Tibial artery (tissue), 4 donors: ENCODE measurements around the gene IGFBP4.

Experiments
- DNase-seq, 2 donors: peaks; one replicate each; pipeline ENCODE4 v3.0.0-alpha.2; 2019
- H3K27ac ChIP-seq, 2 donors: fragments of 200-600 bp; sonication (generic) in 1 of 2; 1 replicate in 1 of 2; 2 replicates in 1 of 2; pipeline ENCODE4 v1.5.1; 2018 to 2019; ENCODE audit warnings: mild to moderate bottlenecking in 1 of 2
- H3K27me3 ChIP-seq, 2 donors: fragments of 200-600 bp; sonication (generic) in 1 of 2; one replicate each; pipeline versions ENCODE4 v1.5.1 to v1.6.0; 2016 to 2019
- H3K36me3 ChIP-seq, 3 donors: fragments of 200-600 bp; sonication (generic) in 2 of 3; one replicate each; pipeline ENCODE4 v1.5.1; 2016 to 2019; ENCODE audit warnings: mild to moderate bottlenecking in 2 of 3
- H3K4me1 ChIP-seq, 4 donors: fragments of 200-600 bp; sonication (generic) in 2 of 4; 1 replicate in 3 of 4; 2 replicates in 1 of 4; pipeline ENCODE4 v1.5.1; 2016 to 2019
- H3K4me3 ChIP-seq, 2 donors: fragments of 200-600 bp; sonication (generic) in 1 of 2; 1 replicate in 1 of 2; 2 replicates in 1 of 2; pipeline ENCODE4 v1.5.1; 2018 to 2019; ENCODE audit warnings: mild to moderate bottlenecking in 2 of 2
- H3K9me3 ChIP-seq, 3 donors: fragments of 200-600 bp; sonication (generic) in 1 of 3; one replicate each; pipeline ENCODE4 v1.5.1; 2016 to 2019
- intact Hi-C: fragments of 100-400 bp; cut with DNase I; formaldehyde crosslinking; loops from one replicate; pipeline ENCODE4 v1.15.0; 2023; ENCODE audit warnings: low total_unique reads
- TF ChIP-seq, protein P1 (sequence below), 2 experiments: fragments of 200-600 bp in 1 of 2; fragments of 450-650 bp in 1 of 2; IDR thresholded peaks; one replicate each; pipeline ENCODE4 v1.5.1; 2017 to 2019; ENCODE audit warnings: antibody characterized with exemption in 2 of 2, mild to moderate bottlenecking in 1 of 2, moderate library complexity in 1 of 2

Gene IGFBP4

DNA sequence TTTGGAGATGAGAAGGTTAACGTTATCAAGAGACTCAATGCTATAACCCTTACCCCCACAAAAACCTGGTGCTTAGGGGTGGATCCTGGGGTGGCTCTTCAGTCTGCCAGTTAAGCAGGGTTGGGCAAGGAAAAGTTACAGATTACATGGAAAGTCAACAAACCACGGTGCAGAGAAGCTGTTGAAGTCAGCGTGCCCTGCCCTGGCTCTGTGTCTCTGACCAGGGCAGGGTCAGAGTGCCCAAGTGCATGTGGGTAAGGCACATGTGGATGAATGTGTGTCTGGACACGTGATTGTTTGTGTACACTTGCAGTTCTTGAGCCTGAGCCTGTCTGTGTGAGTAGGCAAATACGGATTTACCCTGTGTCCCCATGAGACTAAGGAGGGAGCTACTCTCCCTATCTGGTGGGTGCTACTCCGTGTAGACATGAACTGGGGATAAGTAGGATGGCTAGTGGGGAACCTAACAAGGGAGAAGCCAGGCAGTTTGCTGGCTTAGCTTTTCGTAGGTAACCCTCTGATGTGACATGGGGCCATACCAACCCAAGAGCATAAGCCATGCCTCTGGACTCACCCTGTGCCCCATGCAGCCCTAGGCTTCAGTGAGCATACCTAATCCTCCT, 5.5 kb downstream of the IGFBP4 start:
- Histone ChIP-seq H3K27me3 (no peaks in the 10 kb centered on the region), H3K4me3 (no peak overlapping the region), H3K4me1 (peaks cover 0 to 94% (median 77%) of the 10 kb centered on the region in 4 donors), H3K36me3 (peaks cover 0 to 13% (median 12%) of the 10 kb centered on the region in 3 donors), H3K9me3 (no peaks in the 10 kb centered on the region), H3K27ac (peak overlapping the region; percentile 80 to 94)
- intact Hi-C loops = no loop called here
- peak in 1 of 2 donors; percentile 88 for DNase-seq
- TF ChIP-seq, protein P1, sequence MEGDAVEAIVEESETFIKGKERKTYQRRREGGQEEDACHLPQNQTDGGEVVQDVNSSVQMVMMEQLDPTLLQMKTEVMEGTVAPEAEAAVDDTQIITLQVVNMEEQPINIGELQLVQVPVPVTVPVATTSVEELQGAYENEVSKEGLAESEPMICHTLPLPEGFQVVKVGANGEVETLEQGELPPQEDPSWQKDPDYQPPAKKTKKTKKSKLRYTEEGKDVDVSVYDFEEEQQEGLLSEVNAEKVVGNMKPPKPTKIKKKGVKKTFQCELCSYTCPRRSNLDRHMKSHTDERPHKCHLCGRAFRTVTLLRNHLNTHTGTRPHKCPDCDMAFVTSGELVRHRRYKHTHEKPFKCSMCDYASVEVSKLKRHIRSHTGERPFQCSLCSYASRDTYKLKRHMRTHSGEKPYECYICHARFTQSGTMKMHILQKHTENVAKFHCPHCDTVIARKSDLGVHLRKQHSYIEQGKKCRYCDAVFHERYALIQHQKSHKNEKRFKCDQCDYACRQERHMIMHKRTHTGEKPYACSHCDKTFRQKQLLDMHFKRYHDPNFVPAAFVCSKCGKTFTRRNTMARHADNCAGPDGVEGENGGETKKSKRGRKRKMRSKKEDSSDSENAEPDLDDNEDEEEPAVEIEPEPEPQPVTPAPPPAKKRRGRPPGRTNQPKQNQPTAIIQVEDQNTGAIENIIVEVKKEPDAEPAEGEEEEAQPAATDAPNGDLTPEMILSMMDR (IDR thresholded peaks at IDR 0.05) = no peak

DNA sequence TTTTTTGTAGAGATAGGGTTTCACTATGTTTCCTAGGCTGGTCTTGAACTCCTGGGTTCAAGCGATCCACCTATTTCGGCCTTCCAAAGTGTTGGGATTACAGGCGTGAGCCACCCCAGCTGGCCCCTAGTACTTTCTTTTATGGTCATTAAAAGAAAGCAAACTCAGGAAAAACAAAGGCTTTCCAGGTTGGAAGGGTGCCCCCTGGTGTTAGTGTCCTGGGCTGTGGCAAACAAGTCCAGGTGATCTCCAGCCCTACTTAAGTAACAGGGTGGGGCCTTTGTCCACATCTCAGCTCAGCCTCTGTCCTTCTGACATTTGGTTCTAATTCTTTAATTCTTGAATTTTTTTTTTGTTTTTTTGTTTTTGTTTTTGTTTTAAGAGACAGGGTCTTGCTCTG, 6.9 kb downstream of the IGFBP4 start:
- no peak for DNase-seq
- Histone ChIP-seq H3K9me3 (no peaks in the 10 kb centered on the region), H3K27ac (peak overlapping the region; percentile 80 to 94), H3K36me3 (peaks cover 0 to 28% (median 24%) of the 10 kb centered on the region in 3 donors), H3K4me1 (peaks cover 0 to 81% (median 72%) of the 10 kb centered on the region in 4 donors), H3K27me3 (no peaks in the 10 kb centered on the region), H3K4me3 (no peak overlapping the region)
- intact Hi-C loops = no loop called here
- TF ChIP-seq, protein P1 (IDR thresholded peaks at IDR 0.05) = peak; percentile 13

DNA sequence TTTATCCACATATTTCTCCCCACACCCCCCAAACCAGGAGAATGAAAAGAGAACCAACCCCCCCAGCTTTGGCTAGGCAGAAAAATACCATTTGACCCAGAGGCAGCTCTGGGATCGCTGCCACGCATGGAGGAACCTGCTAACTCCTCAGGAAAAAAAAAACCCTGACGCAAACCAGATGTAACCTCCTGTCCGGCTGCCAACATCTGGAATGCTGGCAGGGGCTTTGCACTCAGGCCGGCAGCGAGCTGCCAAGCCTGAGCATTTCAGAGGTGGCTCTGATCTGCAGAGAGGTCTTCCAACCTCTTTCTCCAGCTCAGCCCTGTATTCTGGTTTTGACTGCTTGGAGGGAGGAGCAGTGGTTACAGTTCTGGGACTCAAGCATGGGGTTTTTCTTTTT, 8.2 kb downstream of the IGFBP4 start:
- no peaks in the 10 kb centered on the region for H3K27me3 ChIP-seq
- intact Hi-C loops = no loop called here
- TF ChIP-seq, protein P1 (IDR thresholded peaks at IDR 0.05) = no peak
- H3K36me3 ChIP-seq = peaks cover 0 to 40% (median 36%) of the 10 kb centered on the region in 3 donors
- peaks cover 0 to 74% (median 67%) of the 10 kb centered on the region in 4 donors for H3K4me1 ChIP-seq
- H3K9me3 ChIP-seq = no peaks in the 10 kb centered on the region
- no peak overlapping the region for H3K4me3 ChIP-seq
- peak overlapping the region; percentile 80 to 94 for H3K27ac ChIP-seq
- DNase-seq = peak; percentile 89 to 95

DNA sequence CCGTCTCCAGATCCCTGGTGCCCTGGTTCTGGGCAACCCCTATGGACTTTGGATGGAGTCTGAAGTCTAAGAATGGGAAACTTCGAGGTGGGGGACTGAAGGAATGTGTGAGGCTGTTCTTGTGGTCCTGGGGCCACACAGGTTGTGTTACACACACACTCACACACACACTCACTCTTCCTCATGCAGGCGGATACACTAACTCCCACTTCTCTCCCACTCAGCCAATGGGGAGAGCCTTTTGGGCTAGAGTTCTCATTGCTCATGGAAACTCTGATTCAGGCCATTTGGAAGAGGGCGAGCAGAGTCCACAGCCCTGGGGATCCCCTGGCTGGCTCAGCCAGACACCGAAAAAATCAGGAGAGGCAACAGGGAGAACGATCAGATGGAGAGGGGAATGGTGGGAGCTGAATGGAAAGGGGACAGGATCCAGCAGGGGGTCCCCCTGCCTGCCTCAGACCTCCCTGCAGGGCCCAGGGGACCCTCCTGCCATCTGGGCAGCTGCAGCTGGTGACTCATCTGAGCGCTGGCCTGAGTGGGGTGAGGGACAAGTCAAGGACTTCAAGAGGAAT, 9.1 kb downstream of the IGFBP4 start:
- Histone ChIP-seq H3K27ac (peak overlapping the region; percentile 80 to 94), H3K9me3 (no peaks in the 10 kb centered on the region), H3K4me1 (peaks cover 3 to 74% (median 67%) of the 10 kb centered on the region in 4 donors), H3K36me3 (peaks cover 0 to 49% (median 37%) of the 10 kb centered on the region in 3 donors), H3K27me3 (no peaks in the 10 kb centered on the region), H3K4me3 (no peak overlapping the region)
- TF ChIP-seq, protein P1 (IDR thresholded peaks at IDR 0.05) = no peak
- intact Hi-C loops = no loop called here
- DNase-seq = peak; percentile 48 to 78

DNA sequence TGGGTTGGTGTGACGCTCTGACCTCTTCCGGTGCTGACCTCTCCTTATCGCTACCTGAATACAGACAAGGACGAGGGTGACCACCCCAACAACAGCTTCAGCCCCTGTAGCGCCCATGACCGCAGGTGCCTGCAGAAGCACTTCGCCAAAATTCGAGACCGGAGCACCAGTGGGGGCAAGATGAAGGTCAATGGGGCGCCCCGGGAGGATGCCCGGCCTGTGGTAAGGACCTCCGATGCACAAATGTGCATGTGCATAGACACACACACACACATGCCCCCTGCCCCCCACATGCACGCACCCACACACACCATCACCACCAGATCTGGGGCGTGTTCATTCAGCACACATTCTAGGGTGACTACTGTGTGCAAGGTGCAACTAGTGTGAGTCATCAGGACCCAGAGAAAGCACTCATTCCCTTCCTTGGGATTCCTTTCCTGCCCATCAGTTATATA, 9.7 kb downstream of the IGFBP4 start:
- Histone ChIP-seq H3K27me3 (no peaks in the 10 kb centered on the region), H3K4me3 (no peak overlapping the region), H3K27ac (peak overlapping the region; percentile 80 to 94), H3K36me3 (peaks cover 0 to 51% (median 37%) of the 10 kb centered on the region in 3 donors), H3K9me3 (no peaks in the 10 kb centered on the region), H3K4me1 (peaks cover 3 to 74% (median 67%) of the 10 kb centered on the region in 4 donors)
- intact Hi-C loops = no loop called here
- DNase-seq = no peak
- TF ChIP-seq, protein P1 (IDR thresholded peaks at IDR 0.05) = no peak
